IMR-90 (cell line): ENCODE measurements around the gene TRIM37. TPM values are rescaled to one million over a fixed set of nuclear protein-coding genes. Genes with fewer than 3 reads are reported as not detected.

Source experiments
- ATAC-seq: fragments of 200-7000 bp; cut with Tn5 transposase; 2 replicates; pipeline ENCODE4 v1.9.1; 2020; ENCODE audit warnings: low read depth, mild to moderate bottlenecking, moderate library complexity
- BruUV-seq: library from RNA; stranded (reverse); fragments of 400-500 nt; replicated peaks from 2 replicates; lab custom pipeline; 2021; lab: Mats Ljungman, UMichigan
- CTCF ChIA-PET: fragments of 300-600 bp; formaldehyde crosslinking; extraction: SDS; loops from one replicate; lab custom pipeline; 2021; ENCODE audit warnings: antibody characterized with exemption; lab: Yijun Ruan, JAX
- POLR2A ChIA-PET: fragments of 300-600 bp; sonication (Branson Sonifier 250); formaldehyde crosslinking; loops from one replicate; lab custom pipeline; 2022; ENCODE audit warnings: antibody characterized with exemption; ENCODE audit not compliant: unreplicated experiment; lab: Charles Lee
- DNase-seq: peaks from one replicate; pipeline ENCODE4 v3.0.0; 2013
- H2AFZ ChIP-seq: replicated peaks from 2 replicates; pipeline ENCODE3; 2013; ENCODE audit warnings: low read length, mild to moderate bottlenecking; ENCODE audit not compliant: poor library complexity
- H2AK5ac ChIP-seq: 2 replicates; pipeline ENCODE4 v1.6.1; 2013; ENCODE audit warnings: low read depth, low read length, inconsistent platforms
- H2AK9ac ChIP-seq: replicated peaks from 2 replicates; pipeline ENCODE3; 2013; ENCODE audit warnings: mild to moderate bottlenecking, low read depth, low read length, moderate library complexity; ENCODE audit not compliant: poor library complexity
- H2BK120ac ChIP-seq: 2 replicates; pipeline ENCODE4 v1.6.1; 2013; ENCODE audit warnings: low read depth, low read length, inconsistent platforms
- H2BK15ac ChIP-seq: 3 replicates; pipeline ENCODE4 v1.6.1; 2013; ENCODE audit warnings: low read depth, low read length, inconsistent platforms
- H2BK20ac ChIP-seq: 2 replicates; pipeline ENCODE4 v1.6.1; 2013; ENCODE audit warnings: low read depth, mild to moderate bottlenecking, inconsistent platforms, low read length, moderate library complexity
- H2BK5ac ChIP-seq: 2 replicates; pipeline ENCODE4 v1.6.1; 2013; ENCODE audit warnings: mild to moderate bottlenecking, low read depth, low read length, inconsistent platforms; ENCODE audit not compliant: poor library complexity, severe bottlenecking
- H3K14ac ChIP-seq: replicated peaks from 2 replicates; pipeline ENCODE4 v1.6.1; 2013; ENCODE audit warnings: low read depth, low read length, inconsistent platforms
- H3K18ac ChIP-seq: 2 replicates; pipeline ENCODE4 v1.6.1; 2013; ENCODE audit warnings: low read depth, low read length, control low read depth
- H3K23ac ChIP-seq: 2 replicates; pipeline ENCODE4 v1.6.1; 2013; ENCODE audit warnings: low read depth, low read length, inconsistent platforms
- H3K27ac ChIP-seq: 2 replicates; pipeline ENCODE4 v1.5.1; 2013; ENCODE audit warnings: mild to moderate bottlenecking, control low read depth, low read length; ENCODE audit not compliant: insufficient read depth
- H3K27me3 ChIP-seq: 2 replicates; pipeline ENCODE4 v1.6.1; 2013; ENCODE audit warnings: low read length; ENCODE audit not compliant: control insufficient read depth, insufficient read depth
- H3K36me3 ChIP-seq: 2 replicates; pipeline ENCODE4 v1.6.1; 2013; ENCODE audit warnings: low read length, mixed read lengths; ENCODE audit not compliant: control insufficient read depth, insufficient read depth
- H3K4ac ChIP-seq: 2 replicates; pipeline ENCODE4 v1.6.1; 2013; ENCODE audit warnings: low read depth, low read length, inconsistent platforms
- H3K4me1 ChIP-seq: 2 replicates; pipeline ENCODE4 v1.6.1; 2013; ENCODE audit warnings: low read length, mixed read lengths; ENCODE audit not compliant: control insufficient read depth, insufficient read depth
- H3K4me2 ChIP-seq: 2 replicates; pipeline ENCODE4 v1.6.1; 2013; ENCODE audit warnings: low read depth, mild to moderate bottlenecking, control low read depth, low read length, moderate library complexity
- H3K4me3 ChIP-seq: 2 replicates; pipeline ENCODE4 v1.5.1; 2013; ENCODE audit warnings: low read depth, mild to moderate bottlenecking, control low read depth, low read length, moderate library complexity; ENCODE audit not compliant: insufficient read depth
- H3K56ac ChIP-seq: 2 replicates; pipeline ENCODE4 v1.6.1; 2013; ENCODE audit warnings: low read length, inconsistent platforms; ENCODE audit not compliant: insufficient read depth; ENCODE audit errors: extremely low read depth
- H3K79me1 ChIP-seq, 2 experiments: 2 replicates each; pipeline ENCODE4 v1.6.1; 2013; ENCODE audit warnings: low read length in 2 of 2, inconsistent platforms in 1 of 2, low read depth in 1 of 2
- H3K9ac ChIP-seq: 2 replicates; pipeline ENCODE4 v1.6.1; 2013; ENCODE audit warnings: low read depth, low read length, control low read depth
- H3K9me1 ChIP-seq: 2 replicates; pipeline ENCODE4 v1.6.1; 2013; ENCODE audit warnings: low read length, inconsistent platforms; ENCODE audit not compliant: insufficient read depth
- H3K9me3 ChIP-seq: 2 replicates; pipeline ENCODE4 v1.6.1; 2013; ENCODE audit warnings: low read length; ENCODE audit not compliant: control insufficient read depth, insufficient read depth
- H4K20me1 ChIP-seq: 2 replicates; pipeline ENCODE4 v1.6.1; 2013; ENCODE audit warnings: low read length, inconsistent platforms; ENCODE audit not compliant: insufficient read depth
- H4K5ac ChIP-seq: 2 replicates; pipeline ENCODE4 v1.6.1; 2013; ENCODE audit warnings: mild to moderate bottlenecking, low read depth, low read length, control low read depth
- H4K8ac ChIP-seq, 2 experiments: 2 replicates each; pipeline ENCODE4 v1.6.1; 2013; ENCODE audit warnings: low read depth in 2 of 2, low read length in 2 of 2, control low read depth in 1 of 2, inconsistent platforms in 1 of 2
- H4K91ac ChIP-seq: 2 replicates; pipeline ENCODE4 v1.6.1; 2013; ENCODE audit warnings: low read depth, low read length, inconsistent platforms; ENCODE audit not compliant: insufficient read depth
- CEBPB ChIP-seq: IDR thresholded peaks from 2 replicates; pipeline ENCODE4 v1.6.1; 2012; ENCODE audit warnings: low read depth, low read length, improper control_type of control experiment
- CHD1 ChIP-seq: IDR thresholded peaks from 2 replicates; pipeline ENCODE4 v1.6.1; 2012; ENCODE audit warnings: low read depth, low read length, improper control_type of control experiment
- FOS ChIP-seq: fragments of 150-350 bp; IDR thresholded peaks from 2 replicates; pipeline ENCODE4 v1.6.1; 2016; ENCODE audit warnings: low read depth, low read length
- MAFK ChIP-seq: IDR thresholded peaks from 2 replicates; pipeline ENCODE4 v1.6.1; 2012; ENCODE audit warnings: low read depth, low read length, improper control_type of control experiment
- MAZ ChIP-seq: IDR thresholded peaks from 2 replicates; pipeline ENCODE4 v1.6.1; 2012; ENCODE audit warnings: low read depth, mild to moderate bottlenecking, low read length, improper control_type of control experiment, moderate library complexity, borderline replicate concordance
- MXI1 ChIP-seq: IDR thresholded peaks from 2 replicates; pipeline ENCODE4 v1.6.1; 2012; ENCODE audit warnings: low read depth, mild to moderate bottlenecking, low read length, moderate library complexity, borderline replicate concordance
- POLR2A ChIP-seq: IDR thresholded peaks from 2 replicates; pipeline ENCODE4 v1.6.1; 2012; ENCODE audit warnings: mild to moderate bottlenecking, low read depth, low read length
- RAD21 ChIP-seq: IDR thresholded peaks from 2 replicates; pipeline ENCODE4 v1.6.1; 2012; ENCODE audit warnings: low read length, improper control_type of control experiment
- RCOR1 ChIP-seq: IDR thresholded peaks from 2 replicates; pipeline ENCODE4 v1.6.1; 2012; ENCODE audit warnings: mild to moderate bottlenecking, low read length, improper control_type of control experiment; ENCODE audit not compliant: insufficient replicate concordance
- RFX5 ChIP-seq: IDR thresholded peaks from 2 replicates; pipeline ENCODE4 v1.8.0; 2012; ENCODE audit warnings: low read depth, mild to moderate bottlenecking, low read length, moderate library complexity
- SMC3 ChIP-seq: fragments of 150-350 bp; IDR thresholded peaks from 2 replicates; pipeline ENCODE4 v1.6.1; 2016; ENCODE audit warnings: low read depth, mild to moderate bottlenecking, antibody characterized with exemption, low read length, moderate library complexity
- WGBS, 2 experiments: methylation state at CpG; one replicate each; pipeline versions ENCODE4 v1.1.5 to v1.1.7; 2013; ENCODE audit warnings: missing lambda C conversion rate in 2 of 2; ENCODE audit not compliant: insufficient read length in 1 of 2; ENCODE audit errors: extremely low coverage in 2 of 2; 5-methylcytosine and 5-hydroxymethylcytosine counted together
- dilution Hi-C: fragments of 300-500 bp; cut with HindIII; formaldehyde crosslinking; loops from one replicate; pipeline ENCODE4 v1.14.3; 2018; ENCODE audit warnings: low sequenced_read_pairs; ENCODE audit not compliant: unreplicated experiment
- in situ Hi-C: fragments of 300-500 bp; cut with MboI; formaldehyde crosslinking; loops from 3 replicates; pipeline ENCODE4 v1.14.3; 2019; ENCODE audit warnings: low sequenced_read_pairs, inconsistent platforms, mixed read lengths
- intact Hi-C: fragments of 100-400 bp; cut with micrococcal nuclease; formaldehyde crosslinking; loops from 2 replicates; pipeline ENCODE4 v1.10.0; 2022
- polyA plus RNA-seq, 3 experiments: library from polyadenylated mRNA; depleted of rRNA; stranded (reverse); fragments of >200 nt; gene quantifications; 2 replicates each; pipeline ENCODE4 v1.2.3, GENCODE V29; 2012; ENCODE audit warnings: low replicate concordance in 1 of 3
- total RNA-seq: library from RNA; depleted of rRNA; stranded (reverse); fragments of >200 nt; gene quantifications from 2 replicates; pipeline ENCODE4 v1.2.3, GENCODE V29; 2012
- TF ChIP-seq, protein P1 (sequence below): conservative IDR thresholded peaks from 2 replicates; pipeline ENCODE4 v1.5.1; 2012; ENCODE audit warnings: mild to moderate bottlenecking, low read depth, low read length, improper control_type of control experiment
- TF ChIP-seq, protein P2 (sequence below): fragments of 150-350 bp; IDR thresholded peaks from 2 replicates; pipeline ENCODE4 v1.6.1; 2017; ENCODE audit warnings: mild to moderate bottlenecking, antibody characterized with exemption, low read length, low read depth
- TF ChIP-seq, protein P3 (sequence below): fragments of 150-350 bp; IDR thresholded peaks from 2 replicates; pipeline ENCODE4 v1.6.1; 2016; ENCODE audit warnings: low read depth, mild to moderate bottlenecking, low read length, moderate library complexity, borderline replicate concordance

Gene TRIM37
- total and polyA plus RNA-seq, 2 of the 4 experiments (the other 2 are of a cell fraction): 12.1 to 24.9 TPM

DNA sequence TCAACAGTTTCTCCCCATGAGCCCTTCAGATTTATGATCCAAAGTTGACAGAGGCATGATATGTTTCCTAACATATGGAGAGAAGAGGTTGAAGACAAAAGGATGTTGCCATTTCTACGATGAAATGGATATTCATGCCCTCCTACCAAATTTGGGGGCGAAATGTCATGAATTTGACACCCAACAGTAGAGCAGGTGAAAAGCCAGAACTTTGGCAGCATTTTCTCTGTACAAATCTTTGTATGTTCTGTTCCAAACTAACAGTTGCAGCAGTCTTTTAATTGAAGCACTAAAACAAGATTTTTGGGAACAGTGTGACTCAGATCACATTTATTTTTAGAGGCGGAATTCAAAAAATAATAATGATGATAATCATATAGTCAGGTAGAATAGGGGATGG lies 130.1 kb downstream of the TRIM37 start:
- ChIA-PET CTCF (no interaction called here), POLR2A (no interaction called here)
- H3K4me2 ChIP-seq: no peak overlapping the region
- no peak for DNase-seq
- H2BK20ac ChIP-seq: no peak overlapping the region
- in situ Hi-C loops: no loop called here
- H4K5ac ChIP-seq: no peak overlapping the region
- H2BK15ac ChIP-seq: no peak overlapping the region
- H3K27ac ChIP-seq: no peak overlapping the region
- no peaks in the 10 kb centered on the region for H3K79me1 ChIP-seq
- H4K91ac ChIP-seq: no peak overlapping the region
- H3K18ac ChIP-seq: no peak overlapping the region
- H3K9me1 ChIP-seq: 0 out of 2 replicates have a peak, but pooled peaks cover 5% of the 10 kb centered on the region
- dilution Hi-C loops: no loop called here
- H2BK120ac ChIP-seq: no peak overlapping the region
- H3K23ac ChIP-seq: no peak overlapping the region
- no peak overlapping the region for H3K4me3 ChIP-seq
- no peak overlapping the region for H3K14ac ChIP-seq
- no peaks in the 10 kb centered on the region for H3K9me3 ChIP-seq
- H4K8ac ChIP-seq: no peak overlapping the region
- H2AFZ ChIP-seq: no peak overlapping the region
- no CpG with 5 or more reads among the region's 3 CpGs for WGBS, 2 experiments
- H2AK5ac ChIP-seq: no peak overlapping the region
- TF ChIP-seq MXI1: no peak
- no peak for TF ChIP-seq CEBPB
- TF ChIP-seq MAFK: no peak
- TF ChIP-seq RAD21: no peak
- TF ChIP-seq, protein P1, sequence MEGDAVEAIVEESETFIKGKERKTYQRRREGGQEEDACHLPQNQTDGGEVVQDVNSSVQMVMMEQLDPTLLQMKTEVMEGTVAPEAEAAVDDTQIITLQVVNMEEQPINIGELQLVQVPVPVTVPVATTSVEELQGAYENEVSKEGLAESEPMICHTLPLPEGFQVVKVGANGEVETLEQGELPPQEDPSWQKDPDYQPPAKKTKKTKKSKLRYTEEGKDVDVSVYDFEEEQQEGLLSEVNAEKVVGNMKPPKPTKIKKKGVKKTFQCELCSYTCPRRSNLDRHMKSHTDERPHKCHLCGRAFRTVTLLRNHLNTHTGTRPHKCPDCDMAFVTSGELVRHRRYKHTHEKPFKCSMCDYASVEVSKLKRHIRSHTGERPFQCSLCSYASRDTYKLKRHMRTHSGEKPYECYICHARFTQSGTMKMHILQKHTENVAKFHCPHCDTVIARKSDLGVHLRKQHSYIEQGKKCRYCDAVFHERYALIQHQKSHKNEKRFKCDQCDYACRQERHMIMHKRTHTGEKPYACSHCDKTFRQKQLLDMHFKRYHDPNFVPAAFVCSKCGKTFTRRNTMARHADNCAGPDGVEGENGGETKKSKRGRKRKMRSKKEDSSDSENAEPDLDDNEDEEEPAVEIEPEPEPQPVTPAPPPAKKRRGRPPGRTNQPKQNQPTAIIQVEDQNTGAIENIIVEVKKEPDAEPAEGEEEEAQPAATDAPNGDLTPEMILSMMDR: no peak
- TF ChIP-seq CHD1: no peak
- TF ChIP-seq, protein P2, sequence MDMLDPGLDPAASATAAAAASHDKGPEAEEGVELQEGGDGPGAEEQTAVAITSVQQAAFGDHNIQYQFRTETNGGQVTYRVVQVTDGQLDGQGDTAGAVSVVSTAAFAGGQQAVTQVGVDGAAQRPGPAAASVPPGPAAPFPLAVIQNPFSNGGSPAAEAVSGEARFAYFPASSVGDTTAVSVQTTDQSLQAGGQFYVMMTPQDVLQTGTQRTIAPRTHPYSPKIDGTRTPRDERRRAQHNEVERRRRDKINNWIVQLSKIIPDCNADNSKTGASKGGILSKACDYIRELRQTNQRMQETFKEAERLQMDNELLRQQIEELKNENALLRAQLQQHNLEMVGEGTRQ: no peak
- TF ChIP-seq SMC3: no peak
- TF ChIP-seq, protein P3, sequence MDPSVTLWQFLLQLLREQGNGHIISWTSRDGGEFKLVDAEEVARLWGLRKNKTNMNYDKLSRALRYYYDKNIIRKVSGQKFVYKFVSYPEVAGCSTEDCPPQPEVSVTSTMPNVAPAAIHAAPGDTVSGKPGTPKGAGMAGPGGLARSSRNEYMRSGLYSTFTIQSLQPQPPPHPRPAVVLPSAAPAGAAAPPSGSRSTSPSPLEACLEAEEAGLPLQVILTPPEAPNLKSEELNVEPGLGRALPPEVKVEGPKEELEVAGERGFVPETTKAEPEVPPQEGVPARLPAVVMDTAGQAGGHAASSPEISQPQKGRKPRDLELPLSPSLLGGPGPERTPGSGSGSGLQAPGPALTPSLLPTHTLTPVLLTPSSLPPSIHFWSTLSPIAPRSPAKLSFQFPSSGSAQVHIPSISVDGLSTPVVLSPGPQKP: no peak
- TF ChIP-seq RCOR1: no peak
- TF ChIP-seq MAZ: no peak
- no peak for TF ChIP-seq FOS
- TF ChIP-seq POLR2A: no peak
- TF ChIP-seq RFX5: no peak
- H3K27me3 ChIP-seq: no peaks in the 10 kb centered on the region
- ATAC-seq: no peak
- H3K4me1 ChIP-seq: no peaks in the 10 kb centered on the region
- BruUV-seq: no TSS peak
- intact Hi-C loops: no loop called here
- no peak overlapping the region for H3K4ac ChIP-seq
- no peak overlapping the region for H3K9ac ChIP-seq
- H2AK9ac ChIP-seq: no peak overlapping the region
- H3K56ac ChIP-seq: no peak overlapping the region
- no peaks in the 10 kb centered on the region for H4K20me1 ChIP-seq
- no peak overlapping the region for H2BK5ac ChIP-seq
- H3K36me3 ChIP-seq: no peaks in the 10 kb centered on the region
